GM21619 (cell line): ENCODE measurements around the gene PAH.

Experiments used
- ATAC-seq: cut with Tn5 transposase; IDR thresholded peaks from one replicate; pipeline ENCODE4 v1.9.1; 2021; ENCODE audit not compliant: unreplicated experiment

The PAH gene

DNA sequence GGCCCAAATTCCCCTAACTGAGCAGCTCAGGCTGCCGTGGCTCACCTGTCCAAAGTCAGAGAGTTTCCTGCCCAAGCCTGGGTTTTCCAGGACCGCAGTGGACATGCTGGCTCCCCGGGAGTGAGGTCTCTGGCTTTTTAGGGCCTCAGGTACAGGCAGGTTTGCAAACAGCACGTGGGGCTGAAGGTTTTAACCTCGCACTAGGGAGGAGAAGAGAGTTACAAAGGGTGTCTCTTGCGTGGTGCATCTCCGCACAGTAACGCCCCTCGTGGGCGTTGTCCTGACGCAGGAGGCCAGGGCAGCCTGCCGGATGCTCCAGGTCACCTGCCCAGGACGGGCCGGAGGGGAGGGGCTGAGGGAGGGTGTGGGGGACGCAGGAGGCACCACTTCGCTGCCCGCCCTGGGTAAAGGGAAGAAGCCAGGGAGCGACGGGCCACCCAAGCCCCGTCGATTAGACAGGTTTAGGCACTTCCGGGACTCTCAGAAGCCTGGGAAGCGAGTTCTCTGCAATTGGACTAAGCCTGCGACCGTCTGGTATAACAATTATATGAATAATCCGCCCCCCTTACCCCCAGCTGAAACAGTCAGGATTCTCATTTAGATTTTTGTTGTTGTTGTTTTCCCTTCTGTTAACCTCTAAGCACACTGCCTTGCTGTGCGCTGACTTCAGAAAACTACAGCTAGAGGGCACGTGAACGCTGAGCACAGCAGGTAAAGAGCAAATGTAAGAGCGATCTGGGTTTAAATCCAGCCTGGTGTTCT is at the start of gene PAH:
Gene PAH (minus strand): TSS at position 219 of the 762 bp plus-strand sequence. CDS start 114 bp downstream, at position 105.
- peak; percentile 62 for ATAC-seq

DNA sequence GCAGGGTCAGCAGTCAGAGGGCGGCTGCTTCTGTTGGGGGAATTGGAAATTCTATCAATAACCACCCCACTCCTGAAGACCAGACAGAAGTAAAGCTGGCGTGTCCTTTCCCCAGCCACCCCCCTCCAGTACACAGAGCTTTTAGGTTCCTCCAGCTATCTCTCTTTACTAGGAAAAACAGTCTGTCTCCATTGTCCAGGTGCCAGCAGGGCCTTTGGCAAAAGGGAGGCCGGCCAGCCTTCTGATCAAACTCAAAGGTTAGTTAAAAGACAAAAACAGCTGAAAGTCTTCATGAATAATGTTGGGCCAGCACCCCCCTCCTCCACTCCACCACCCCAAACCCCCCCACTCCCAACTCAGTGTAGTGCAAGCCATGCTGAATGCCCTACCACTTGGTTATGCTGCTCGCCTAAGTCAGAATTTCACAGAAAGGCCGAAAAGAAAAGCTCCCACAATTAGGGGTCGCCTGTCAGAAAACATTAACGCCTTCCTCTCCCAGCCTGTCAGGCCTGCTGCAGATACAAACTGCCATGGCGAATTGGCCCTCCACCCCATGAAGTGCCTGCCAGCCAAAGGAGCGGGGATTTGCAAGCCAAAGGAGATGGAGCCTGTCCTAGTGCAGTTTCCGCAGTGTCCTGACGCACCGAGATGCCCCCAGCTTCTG is 49.3 kb upstream of the PAH start:
- ATAC-seq = no peak

- ATAC-seq = no peak
Measured at GRCh38 chr12:102965281-102966155, 48.5 kb upstream of the PAH start.

DNA sequence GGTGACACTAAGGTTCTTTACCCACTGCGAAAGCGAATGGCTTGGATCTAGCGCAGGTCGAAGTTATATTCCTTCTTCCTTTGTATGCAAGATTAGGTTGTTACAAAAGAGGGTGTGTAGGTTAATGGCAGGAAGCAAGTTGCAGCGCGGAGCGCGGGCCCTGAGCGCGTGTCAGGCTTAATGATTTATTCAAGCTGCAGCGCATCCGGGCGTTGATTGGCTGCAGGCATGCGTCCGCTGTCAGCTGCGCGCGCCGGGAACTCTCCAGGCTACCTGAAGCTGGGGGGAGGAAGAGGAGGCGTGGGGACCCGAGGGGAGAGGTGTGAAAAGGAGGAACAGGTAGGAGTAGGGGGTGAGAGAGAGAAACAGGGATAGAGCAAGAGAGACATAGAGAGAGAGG is 47.8 kb upstream of the PAH start:
- ATAC-seq = peak; percentile 67

DNA sequence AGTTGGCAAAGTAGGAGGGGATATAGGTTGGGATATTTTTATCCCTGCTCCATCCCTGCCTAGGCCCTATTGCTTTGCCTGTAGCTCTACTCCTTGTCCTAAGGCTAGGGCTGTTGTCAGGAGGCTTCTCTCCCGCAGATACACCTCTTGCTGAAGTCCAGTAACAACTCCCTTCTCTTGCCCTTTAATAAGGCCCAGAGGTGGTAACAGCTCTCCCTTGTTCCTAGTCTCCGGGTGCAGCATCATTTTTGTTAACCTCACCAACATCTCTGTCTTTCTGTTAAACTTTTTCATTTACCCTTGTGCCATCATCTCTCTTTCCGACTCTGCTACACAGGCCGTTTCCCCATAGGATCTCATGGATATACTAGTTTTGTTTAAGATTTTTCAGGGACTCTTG is 46.8 kb upstream of the PAH start:
- ATAC-seq = no peak

- ATAC-seq = no peak
Measured at GRCh38 chr12:102962986-102963385, 45.9 kb upstream of the PAH start.

GRCh38 chr12:102962532-102962931 is 45.5 kb upstream of the PAH start:
- ATAC-seq = no peak

- no peak for ATAC-seq
Measured at GRCh38 chr12:102961466-102961855, 44.4 kb upstream of the PAH start.

DNA sequence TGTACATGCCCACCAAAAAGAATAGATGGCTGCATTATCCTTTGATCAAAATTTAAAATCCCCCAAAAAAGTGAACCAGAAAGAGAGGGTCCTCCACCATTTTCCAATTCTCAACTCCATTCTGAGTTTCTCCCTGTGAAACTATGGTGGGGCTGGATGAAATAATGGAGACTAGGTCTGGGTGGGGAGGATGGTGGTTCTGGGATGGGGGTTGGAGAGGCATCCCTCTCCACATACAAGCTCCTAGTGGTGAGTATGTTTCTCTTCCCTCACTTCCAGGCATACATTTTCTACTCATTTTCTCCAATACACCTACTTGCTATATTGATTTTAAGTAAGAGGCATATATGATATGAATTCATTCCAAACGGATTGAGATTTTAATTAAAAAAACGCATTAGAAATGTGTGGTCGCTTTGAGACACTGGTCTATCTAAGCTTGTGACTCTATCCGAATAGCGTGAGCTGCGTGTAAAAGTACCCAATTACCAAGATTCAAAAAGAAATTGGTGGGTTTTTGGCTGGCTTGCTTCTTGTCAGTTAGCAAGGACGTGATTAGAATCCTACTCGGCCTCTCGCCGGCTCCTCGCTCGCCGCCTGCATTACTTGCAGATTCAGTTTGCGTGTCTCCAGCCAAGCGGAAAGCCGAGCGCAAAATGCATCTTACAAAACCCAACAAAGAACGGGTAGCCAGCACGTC is 43.9 kb upstream of the PAH start:
- ATAC-seq = no peak

DNA sequence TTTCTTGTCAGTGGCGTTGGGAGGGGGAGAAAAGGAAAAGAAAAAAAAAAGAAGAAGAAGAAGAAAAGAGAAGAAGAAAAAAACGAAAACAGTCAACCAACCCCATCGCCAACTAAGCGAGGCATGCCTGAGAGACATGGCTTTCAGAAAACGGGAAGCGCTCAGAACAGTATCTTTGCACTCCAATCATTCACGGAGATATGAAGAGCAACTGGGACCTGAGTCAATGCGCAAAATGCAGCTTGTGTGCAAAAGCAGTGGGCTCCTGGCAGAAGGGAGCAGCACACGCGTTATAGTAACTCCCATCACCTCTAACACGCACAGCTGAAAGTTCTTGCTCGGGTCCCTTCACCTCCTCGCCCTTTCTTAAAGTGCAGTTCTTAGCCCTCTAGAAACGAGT is 42.3 kb upstream of the PAH start:
- no peak for ATAC-seq

GRCh38 chr12:102958830-102959176 is 41.8 kb upstream of the PAH start:
- no peak for ATAC-seq

DNA sequence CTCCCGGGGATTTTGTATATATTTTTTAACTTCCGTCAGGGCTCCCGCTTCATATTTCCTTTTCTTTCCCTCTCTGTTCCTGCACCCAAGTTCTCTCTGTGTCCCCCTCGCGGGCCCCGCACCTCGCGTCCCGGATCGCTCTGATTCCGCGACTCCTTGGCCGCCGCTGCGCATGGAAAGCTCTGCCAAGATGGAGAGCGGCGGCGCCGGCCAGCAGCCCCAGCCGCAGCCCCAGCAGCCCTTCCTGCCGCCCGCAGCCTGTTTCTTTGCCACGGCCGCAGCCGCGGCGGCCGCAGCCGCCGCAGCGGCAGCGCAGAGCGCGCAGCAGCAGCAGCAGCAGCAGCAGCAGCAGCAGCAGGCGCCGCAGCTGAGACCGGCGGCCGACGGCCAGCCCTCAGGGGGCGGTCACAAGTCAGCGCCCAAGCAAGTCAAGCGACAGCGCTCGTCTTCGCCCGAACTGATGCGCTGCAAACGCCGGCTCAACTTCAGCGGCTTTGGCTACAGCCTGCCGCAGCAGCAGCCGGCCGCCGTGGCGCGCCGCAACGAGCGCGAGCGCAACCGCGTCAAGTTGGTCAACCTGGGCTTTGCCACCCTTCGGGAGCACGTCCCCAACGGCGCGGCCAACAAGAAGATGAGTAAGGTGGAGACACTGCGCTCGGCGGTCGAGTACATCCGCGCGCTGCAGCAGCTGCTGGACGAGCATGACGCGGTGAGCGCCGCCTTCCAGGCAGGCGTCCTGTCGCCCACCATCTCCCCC is 41.2 kb upstream of the PAH start:
- peak; percentile 56 for ATAC-seq

- peak; percentile 36 for ATAC-seq
Measured at GRCh38 chr12:102957339-102958050, 40.5 kb upstream of the PAH start, which contains the start of gene ASCL1. Gene ASCL1 (plus strand): TSS chr12:102957674. CDS start chr12:102958245, 571 bp downstream.

- ATAC-seq = no peak
Measured at GRCh38 chr12:102956738-102957327, 39.8 kb upstream of the PAH start.

GRCh38 chr12:102955926-102956737 is 39.1 kb upstream of the PAH start:
- no peak for ATAC-seq

DNA sequence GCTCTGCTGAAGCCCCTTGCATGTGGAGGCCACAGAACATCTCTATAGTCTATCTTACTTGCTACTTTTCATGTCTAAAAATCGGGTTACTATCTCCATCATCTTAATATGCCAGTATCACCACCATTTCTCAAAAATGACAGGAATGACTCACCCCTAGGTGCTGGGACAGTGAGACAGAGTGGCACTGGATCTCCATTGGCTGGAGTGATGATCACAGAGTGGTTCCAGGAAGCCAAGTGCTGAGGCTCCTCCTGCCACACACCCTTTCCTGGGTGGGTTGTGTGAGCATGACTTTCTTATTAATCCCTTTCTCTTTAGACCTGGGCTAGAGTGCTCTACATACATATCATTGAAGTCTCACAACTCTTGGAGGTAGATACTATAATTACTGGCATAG is 37.1 kb upstream of the PAH start:
- no peak for ATAC-seq

DNA sequence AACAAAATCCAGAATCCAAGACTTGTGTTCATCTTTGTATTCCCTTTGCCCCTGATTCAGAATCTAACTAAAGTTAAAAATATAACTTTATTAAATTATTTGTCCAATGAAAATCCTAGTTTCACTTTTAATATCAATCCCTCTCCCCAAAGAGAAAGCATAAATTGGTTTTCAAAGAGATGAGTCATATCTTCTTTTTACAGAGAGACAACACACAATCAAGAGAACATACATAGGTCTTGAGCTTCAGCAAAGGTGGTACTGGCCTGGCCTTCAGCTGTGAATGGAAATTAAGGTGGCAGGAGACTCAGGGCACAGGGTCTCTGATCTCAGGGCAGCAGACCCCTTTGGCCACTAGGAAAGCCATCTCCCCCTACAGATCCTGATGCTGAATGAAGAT is 36.2 kb upstream of the PAH start:
- no peak for ATAC-seq

DNA sequence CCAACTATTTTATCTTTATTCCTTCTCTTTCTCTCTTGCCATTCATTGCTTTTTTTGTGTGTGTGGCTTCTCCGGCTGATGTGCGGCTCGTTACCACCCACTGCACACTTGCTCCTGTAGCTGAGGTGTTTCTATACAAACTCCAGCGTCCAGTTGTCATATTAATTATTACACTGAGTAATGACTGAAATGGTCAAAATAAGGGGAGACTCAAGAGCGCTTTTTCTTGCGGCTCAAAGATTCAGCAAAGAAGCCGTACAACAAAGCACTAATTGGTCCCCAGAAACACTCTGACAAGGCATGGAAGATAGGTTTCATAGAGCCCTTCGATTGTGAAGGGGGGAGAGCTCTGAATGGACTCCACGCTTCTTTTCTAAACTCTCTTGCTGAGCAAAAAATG is 34.8 kb upstream of the PAH start:
- no peak for ATAC-seq
